OCI-LY7 (cell line): Measurements from ENCODE around the gene RIC3. TPM values are rescaled to one million over a fixed set of nuclear protein-coding genes. Genes with fewer than 3 reads are reported as not detected.

Experiments
- BruUV-seq: library from RNA; stranded (reverse); fragments of 400-500 nt; replicated peaks from 2 replicates; lab custom pipeline; 2021; lab: Mats Ljungman, UMichigan
- CTCF ChIA-PET: fragments of 300-600 bp; sonication (Branson Sonifier 250); formaldehyde crosslinking; loops from one replicate; lab custom pipeline; 2022; ENCODE audit warnings: antibody characterized with exemption; ENCODE audit not compliant: unreplicated experiment; lab: Charles Lee
- POLR2A ChIA-PET: fragments of 300-600 bp; sonication (Branson Sonifier 250); formaldehyde crosslinking; loops from one replicate; lab custom pipeline; 2022; ENCODE audit warnings: antibody characterized with exemption; lab: Charles Lee
- DNase-seq: peaks from one replicate; pipeline ENCODE4 v3.0.0-alpha.2; 2015; ENCODE audit warnings: low spot score
- H2AFZ ChIP-seq: fragments of 200-600 bp; sonication (generic), shearing (Covaris generic); 2 replicates; pipeline ENCODE4 v1.6.1; 2014; ENCODE audit warnings: mild to moderate bottlenecking, antibody characterized with exemption, low read length, moderate library complexity
- H3K27ac ChIP-seq: fragments of 200-600 bp; sonication (generic); 2 replicates; pipeline ENCODE4 v1.5.1; 2014; ENCODE audit warnings: mixed run types, low read depth, mild to moderate bottlenecking, moderate library complexity, low read length, inconsistent platforms; ENCODE audit not compliant: poor library complexity, severe bottlenecking
- H3K36me3 ChIP-seq: fragments of 200-600 bp; sonication (generic); 2 replicates; pipeline ENCODE4 v1.6.1; 2014; ENCODE audit warnings: mild to moderate bottlenecking, antibody characterized with exemption, low read length, moderate library complexity, mixed read lengths; ENCODE audit not compliant: insufficient read depth
- H3K4me1 ChIP-seq: fragments of 200-600 bp; sonication (generic); 2 replicates; pipeline ENCODE4 v1.5.1; 2014; ENCODE audit warnings: mild to moderate bottlenecking, low read length; ENCODE audit not compliant: insufficient read depth, poor library complexity, severe bottlenecking
- H3K4me2 ChIP-seq: fragments of 200-600 bp; sonication (generic); 2 replicates; pipeline ENCODE4 v1.6.1; 2014; ENCODE audit warnings: mild to moderate bottlenecking, low read length
- H3K4me3 ChIP-seq: fragments of 200-600 bp; sonication (generic); 2 replicates; pipeline ENCODE4 v1.5.1; 2014; ENCODE audit warnings: mild to moderate bottlenecking, low read depth, low read length; ENCODE audit not compliant: poor library complexity, severe bottlenecking
- H3K79me2 ChIP-seq: fragments of 200-600 bp; sonication (generic); 2 replicates; pipeline ENCODE4 v1.6.1; 2016; ENCODE audit warnings: low read depth, mild to moderate bottlenecking, low read length, moderate library complexity, mixed read lengths; ENCODE audit not compliant: insufficient read depth
- H3K9me2 ChIP-seq: fragments of 200-600 bp; sonication (generic); 2 replicates; pipeline ENCODE4 v1.6.1; 2016; ENCODE audit warnings: mild to moderate bottlenecking, low read length, mixed read lengths; ENCODE audit not compliant: insufficient read depth
- H3K9me3 ChIP-seq: fragments of 200-600 bp; sonication (generic); 2 replicates; pipeline ENCODE4 v1.6.1; 2014; ENCODE audit warnings: mild to moderate bottlenecking, mixed run types, low read length, mixed read lengths
- H4K20me1 ChIP-seq: fragments of 200-600 bp; sonication (generic); 2 replicates; pipeline ENCODE4 v1.6.1; 2014; ENCODE audit warnings: mild to moderate bottlenecking, antibody characterized with exemption, low read length, moderate library complexity, mixed read lengths; ENCODE audit not compliant: insufficient read depth
- CTCF ChIP-seq: fragments of 200-600 bp; sonication (generic); conservative IDR thresholded peaks from 2 replicates; pipeline ENCODE4 v1.5.1; 2014; ENCODE audit warnings: mild to moderate bottlenecking, antibody characterized with exemption, low read length, moderate library complexity, mixed read lengths
- EZH2phosphoT487 ChIP-seq: fragments of 200-600 bp; sonication (generic); IDR thresholded peaks from 2 replicates; pipeline ENCODE4 v1.6.1; 2018; ENCODE audit warnings: low read depth, borderline replicate concordance, mild to moderate bottlenecking, mixed run types, antibody characterized with exemption, low read length, moderate library complexity, mixed read lengths
- intact Hi-C: fragments of 100-400 bp; cut with micrococcal nuclease; formaldehyde crosslinking; loops from one replicate; pipeline ENCODE4 v1.10.0; 2022; ENCODE audit not compliant: unreplicated experiment
- total RNA-seq, 2 experiments: library from RNA; depleted of rRNA in 1 of 2; stranded (reverse); fragments of >200 nt in 1 of 2; shearing (Covaris generic) in 1 of 2; gene quantifications; 2 replicates each; pipeline ENCODE4 v1.2.3, GENCODE V29; 2014 to 2022

Gene RIC3
- total RNA-seq, 2 experiments from 2014 or later = not detected

GRCh38 chr11:8101421-8101820, 67.4 kb downstream of the RIC3 start:
- ChIA-PET CTCF (interaction anchor here (0.6 kb wide), 1 partner anchor 35 kb away, joined by 3 read pairs; no protein-coding TSS in a partner anchor), POLR2A (no interaction called here)
- Histone ChIP-seq H3K9me2 (no peaks in the 10 kb centered on the region), H3K4me3 (no peak overlapping the region), H3K4me2 (no peak overlapping the region), H3K36me3 (no peaks in the 10 kb centered on the region), H2AFZ (no peak overlapping the region), H3K79me2 (no peaks in the 10 kb centered on the region), H3K27ac (no peak overlapping the region), H3K4me1 (no peaks in the 10 kb centered on the region), H4K20me1 (no peaks in the 10 kb centered on the region), H3K9me3 (no peaks in the 10 kb centered on the region)
- intact Hi-C loops = no loop called here
- no peak for DNase-seq
- no TSS peak for BruUV-seq
- TF ChIP-seq EZH2phosphoT487 (no peak), CTCF (no peak)

DNA sequence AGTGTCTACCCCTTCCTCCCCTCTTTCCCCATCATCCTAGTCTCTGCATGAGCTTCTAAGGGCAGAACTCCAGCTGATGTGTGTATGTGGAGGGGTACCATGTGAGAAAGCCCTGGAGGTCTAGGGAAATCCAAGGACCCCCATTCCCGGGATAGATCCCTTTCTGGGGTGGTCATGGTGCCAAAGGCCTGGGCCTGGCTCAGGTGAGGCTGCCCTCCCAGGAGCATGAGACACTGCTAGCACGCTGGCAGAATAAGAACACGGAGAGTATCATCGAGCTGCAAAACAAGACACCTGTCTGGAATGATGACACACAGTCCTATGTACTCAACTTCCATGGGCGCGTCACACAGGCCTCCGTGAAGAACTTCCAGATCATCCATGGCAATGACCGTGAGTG, 68.2 kb downstream of the RIC3 start:
- no peaks in the 10 kb centered on the region for H3K79me2 ChIP-seq
- H3K9me2 ChIP-seq = no peaks in the 10 kb centered on the region
- H3K36me3 ChIP-seq = no peaks in the 10 kb centered on the region
- H3K4me3 ChIP-seq = no peak overlapping the region
- no peak overlapping the region for H2AFZ ChIP-seq
- no peaks in the 10 kb centered on the region for H3K4me1 ChIP-seq
- H3K9me3 ChIP-seq = no peaks in the 10 kb centered on the region
- no peak overlapping the region for H3K4me2 ChIP-seq
- ChIA-PET CTCF (interaction anchor here (2.0 kb wide), 1 partner anchor 10 kb away, joined by 9 read pairs; no protein-coding TSS in a partner anchor), POLR2A (interaction anchor here (1.2 kb wide), 1 partner anchor 27 kb away, joined by 3 read pairs; no protein-coding TSS in a partner anchor)
- intact Hi-C loops = no loop called here
- no peak overlapping the region for H3K27ac ChIP-seq
- no peaks in the 10 kb centered on the region for H4K20me1 ChIP-seq
- BruUV-seq = no TSS peak
- TF ChIP-seq CTCF = no peak
- TF ChIP-seq EZH2phosphoT487 = no peak
- no peak for DNase-seq

DNA sequence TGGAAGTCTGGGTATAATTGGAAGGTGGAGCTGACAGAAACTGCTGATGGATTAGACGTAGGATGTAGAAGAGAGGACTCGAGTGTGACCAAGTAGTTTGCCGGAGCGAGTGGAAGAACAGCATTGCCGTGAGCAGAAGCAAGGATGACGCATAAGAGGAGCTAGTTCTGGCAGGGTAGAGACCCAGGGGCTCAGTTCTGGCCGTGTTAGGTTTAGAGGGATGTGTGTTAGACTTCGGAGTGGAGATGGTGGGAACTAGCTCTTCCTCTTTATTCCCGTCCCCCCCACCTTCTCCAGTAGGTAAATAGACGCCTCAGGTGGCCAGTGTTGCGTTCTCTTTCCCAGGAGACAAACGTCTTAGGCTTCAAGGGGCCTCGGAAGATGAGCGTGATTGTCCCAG, 68.7 kb downstream of the RIC3 start:
- Histone ChIP-seq H4K20me1 (no peaks in the 10 kb centered on the region), H3K4me1 (no peaks in the 10 kb centered on the region), H3K9me2 (no peaks in the 10 kb centered on the region), H3K27ac (no peak overlapping the region), H3K4me3 (no peak overlapping the region), H3K36me3 (no peaks in the 10 kb centered on the region), H3K4me2 (no peak overlapping the region), H3K79me2 (no peaks in the 10 kb centered on the region), H3K9me3 (no peaks in the 10 kb centered on the region), H2AFZ (no peak overlapping the region)
- intact Hi-C loops = no loop called here
- no peak for DNase-seq
- TF ChIP-seq CTCF (no peak), EZH2phosphoT487 (no peak)
- POLR2A ChIA-PET = interaction anchor here (1.2 kb wide), 2 partner anchors 10 to 27 kb away, joined by 3 to 4 read pairs; no protein-coding TSS in a partner anchor
- BruUV-seq = no TSS peak
- CTCF ChIA-PET = interaction anchor here (1.3 to 2.0 kb wide), 3 partner anchors 9 to 61 kb away, joined by 5 to 9 read pairs (median 6); no protein-coding TSS in a partner anchor
